ENCODE data around the gene LRP1-AS. TPM values are rescaled to one million over a fixed set of nuclear protein-coding genes. Genes with fewer than 3 reads are reported as not detected.

Gene LRP1-AS
- total and polyA plus RNA-seq, 2 donors from 2014 or later = not detected

GRCh38 chr12:57099766-57100165, 47.7 kb downstream of the LRP1-AS start:
- Histone ChIP-seq H3K4me3 (ENCODE audit: low read length in 3 of 3) (no peak overlapping the region), H3K4me1 (ENCODE audit: control insufficient read depth in 2 of 3, insufficient read depth in 2 of 3, low read depth in 1 of 3, low read length in 3 of 3) (peaks cover 0 to 8% (median 0%) of the 10 kb centered on the region in 3 donors), H3K9me3 (ENCODE audit: control insufficient read depth in 2 of 3, insufficient read depth in 1 of 3, low read length in 3 of 3) (no peaks in the 10 kb centered on the region), H3K27me3 (ENCODE audit: control insufficient read depth, insufficient read depth, low read length) (no peaks in the 10 kb centered on the region), H3K27ac (ENCODE audit: low read depth in 2 of 2, low read length in 2 of 2) (no peak overlapping the region), H3K36me3 (ENCODE audit: control insufficient read depth in 2 of 3, insufficient read depth in 3 of 3, low read length in 3 of 3) (peaks cover 2 to 54% (median 18%) of the 10 kb centered on the region in 3 donors), H3K9ac (ENCODE audit: low read length in 3 of 3) (no peak overlapping the region)
- no peak for TF ChIP-seq CTCF (IDR thresholded peaks at IDR 0.05; ENCODE audit: borderline replicate concordance, extremely low read depth, insufficient read depth)
- FAIRE-seq (no peak), DNase-seq (peak in 1 of 5 donors; percentile 45)
- intact Hi-C loops (cut with DNase I) = no loop called here

GRCh38 chr12:57099047-57099714, 48.2 kb downstream of the LRP1-AS start:
- FAIRE-seq (no peak), DNase-seq (no peak)
- Histone ChIP-seq H3K9me3 (ENCODE audit: control insufficient read depth in 2 of 3, insufficient read depth in 1 of 3, low read length in 3 of 3) (no peaks in the 10 kb centered on the region), H3K36me3 (ENCODE audit: control insufficient read depth in 2 of 3, insufficient read depth in 3 of 3, low read length in 3 of 3) (peaks cover 2 to 53% (median 15%) of the 10 kb centered on the region in 3 donors), H3K27me3 (ENCODE audit: control insufficient read depth, insufficient read depth, low read length) (no peaks in the 10 kb centered on the region), H3K4me1 (ENCODE audit: control insufficient read depth in 2 of 3, insufficient read depth in 2 of 3, low read depth in 1 of 3, low read length in 3 of 3) (peaks cover 0 to 12% (median 0%) of the 10 kb centered on the region in 3 donors), H3K4me3 (ENCODE audit: low read length in 3 of 3) (no peak overlapping the region), H3K27ac (ENCODE audit: low read depth in 2 of 2, low read length in 2 of 2) (no peak overlapping the region), H3K9ac (ENCODE audit: low read length in 3 of 3) (no peak overlapping the region)
- intact Hi-C loops (cut with DNase I) = no loop called here
- no peak for TF ChIP-seq CTCF (IDR thresholded peaks at IDR 0.05; ENCODE audit: borderline replicate concordance, extremely low read depth, insufficient read depth)

GRCh38 chr12:57098546-57098945, 48.9 kb downstream of the LRP1-AS start:
- no peaks in the 10 kb centered on the region for H3K27me3 ChIP-seq (ENCODE audit: control insufficient read depth, insufficient read depth, low read length)
- no peak for TF ChIP-seq CTCF (IDR thresholded peaks at IDR 0.05; ENCODE audit: borderline replicate concordance, extremely low read depth, insufficient read depth)
- no peak overlapping the region for H3K4me3 ChIP-seq (ENCODE audit: low read length in 3 of 3)
- DNase-seq = no peak
- no peak overlapping the region for H3K27ac ChIP-seq (ENCODE audit: low read depth in 2 of 2, low read length in 2 of 2)
- H3K9ac ChIP-seq (ENCODE audit: low read length in 3 of 3) = no peak overlapping the region
- intact Hi-C loops (cut with DNase I) = no loop called here
- H3K4me1 ChIP-seq (ENCODE audit: control insufficient read depth in 2 of 3, insufficient read depth in 2 of 3, low read depth in 1 of 3, low read length in 3 of 3) = peaks cover 0 to 14% (median 0%) of the 10 kb centered on the region in 3 donors
- no peaks in the 10 kb centered on the region for H3K9me3 ChIP-seq (ENCODE audit: control insufficient read depth in 2 of 3, insufficient read depth in 1 of 3, low read length in 3 of 3)
- FAIRE-seq = no peak
- H3K36me3 ChIP-seq (ENCODE audit: control insufficient read depth in 2 of 3, insufficient read depth in 3 of 3, low read length in 3 of 3) = peaks cover 2 to 46% (median 12%) of the 10 kb centered on the region in 3 donors

GRCh38 chr12:57097554-57097835, 49.9 kb downstream of the LRP1-AS start:
- Histone ChIP-seq H3K27ac (ENCODE audit: low read depth in 2 of 2, low read length in 2 of 2) (peak overlapping the region in 1 of 2 donors; percentile 40), H3K4me3 (ENCODE audit: low read length in 3 of 3) (no peak overlapping the region), H3K36me3 (ENCODE audit: control insufficient read depth in 2 of 3, insufficient read depth in 3 of 3, low read length in 3 of 3) (peaks cover 3 to 51% (median 12%) of the 10 kb centered on the region in 3 donors), H3K9ac (ENCODE audit: low read length in 3 of 3) (no peak overlapping the region), H3K9me3 (ENCODE audit: control insufficient read depth in 2 of 3, insufficient read depth in 1 of 3, low read length in 3 of 3) (no peaks in the 10 kb centered on the region), H3K4me1 (ENCODE audit: control insufficient read depth in 2 of 3, insufficient read depth in 2 of 3, low read depth in 1 of 3, low read length in 3 of 3) (peaks cover 0 to 12% (median 0%) of the 10 kb centered on the region in 3 donors), H3K27me3 (ENCODE audit: control insufficient read depth, insufficient read depth, low read length) (no peaks in the 10 kb centered on the region)
- DNase-seq (no peak), FAIRE-seq (no peak)
- TF ChIP-seq CTCF (IDR thresholded peaks at IDR 0.05; ENCODE audit: borderline replicate concordance, extremely low read depth, insufficient read depth) = no peak
- intact Hi-C loops (cut with DNase I) = no loop called here

Data from kidney (tissue), 14 donors.